ENCODE data around the gene EHF. TPM values are rescaled to one million over a fixed set of nuclear protein-coding genes. Genes with fewer than 3 reads are reported as not detected.

The EHF gene
- polyA plus RNA-seq, 1 of the 3 experiments (the other 2 are of a cell fraction), result not detected

DNA sequence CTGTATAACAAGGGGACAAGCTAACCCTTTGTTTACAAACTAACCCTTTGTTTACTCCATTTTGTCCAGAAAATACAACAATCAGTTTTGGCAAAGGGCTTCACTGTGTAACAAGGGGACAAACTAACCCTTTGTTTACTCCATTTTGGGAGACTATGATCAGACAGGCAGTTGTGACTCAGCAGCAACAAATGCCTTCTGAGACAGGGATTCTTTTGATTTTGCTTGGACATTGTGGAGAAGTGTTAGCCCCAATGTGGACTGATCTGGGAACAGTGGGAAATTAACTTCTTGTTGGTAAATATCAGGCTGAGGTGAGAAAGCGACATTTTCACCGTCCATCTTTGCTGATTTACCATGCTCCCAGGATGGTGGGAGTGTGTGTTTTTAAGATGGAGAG, 983 bp downstream of the EHF start:
- TF ChIP-seq NRF1 (IDR thresholded peaks at IDR 0.05; ENCODE audit: low read depth, low read length) (no peak), YY1 (IDR thresholded peaks at IDR 0.05; ENCODE audit: low read depth) (no peak)
- TF ChIP-seq, protein P1, sequence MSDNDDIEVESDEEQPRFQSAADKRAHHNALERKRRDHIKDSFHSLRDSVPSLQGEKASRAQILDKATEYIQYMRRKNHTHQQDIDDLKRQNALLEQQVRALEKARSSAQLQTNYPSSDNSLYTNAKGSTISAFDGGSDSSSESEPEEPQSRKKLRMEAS (IDR thresholded peaks at IDR 0.05; ENCODE audit: low read depth), result no peak
- Histone ChIP-seq H3F3A (replicated peaks; ENCODE audit: insufficient read depth) (no peaks in the 10 kb centered on the region), H3K36me3 (replicated peaks in 1 of 2; ENCODE audit: control insufficient read depth in 1 of 2, insufficient read depth in 2 of 2, low read length in 1 of 2) (no peaks in the 10 kb centered on the region), H3K27me3 (ENCODE audit: insufficient read depth) (peaks cover 5% of the 10 kb centered on the region; the same call in 1 of the 2 replicates), H2AFZ (ENCODE audit: low read depth) (no peak overlapping the region), H3K4me3 (ENCODE audit: low read depth in 2 of 2, low read length in 1 of 2) (no peak overlapping the region), H3K4me2 (no peak overlapping the region), H3K79me2 (ENCODE audit: insufficient read depth) (no peaks in the 10 kb centered on the region), H4K20me1 (ENCODE audit: insufficient read depth) (no peaks in the 10 kb centered on the region), H3K9me2 (no peaks in the 10 kb centered on the region), H3K4me1 (ENCODE audit: control insufficient read depth in 1 of 2, insufficient read depth in 2 of 2, low read depth in 1 of 2, low read length in 1 of 2) (peaks cover 0 to 7% of the 10 kb centered on the region in 2 experiments; a peak in 1 of 4 replicates), H3K9me3 (no peaks in the 10 kb centered on the region), H3K27ac (ENCODE audit: low read depth in 2 of 2, low read length in 1 of 2) (no peak overlapping the region), H3K9ac (no peak overlapping the region)
- CTCF ChIA-PET, result interaction anchor here (1.5 kb wide), 1 partner anchor 36 kb away, joined by 5 read pairs; no protein-coding TSS in a partner anchor
- no peak for DNase-seq
- WGBS (ENCODE audit: low lambda C conversion rate), result 80% methylated on average over 2 of the region's 2 CpGs
- POLR2A ChIA-PET, result no interaction called here

DNA sequence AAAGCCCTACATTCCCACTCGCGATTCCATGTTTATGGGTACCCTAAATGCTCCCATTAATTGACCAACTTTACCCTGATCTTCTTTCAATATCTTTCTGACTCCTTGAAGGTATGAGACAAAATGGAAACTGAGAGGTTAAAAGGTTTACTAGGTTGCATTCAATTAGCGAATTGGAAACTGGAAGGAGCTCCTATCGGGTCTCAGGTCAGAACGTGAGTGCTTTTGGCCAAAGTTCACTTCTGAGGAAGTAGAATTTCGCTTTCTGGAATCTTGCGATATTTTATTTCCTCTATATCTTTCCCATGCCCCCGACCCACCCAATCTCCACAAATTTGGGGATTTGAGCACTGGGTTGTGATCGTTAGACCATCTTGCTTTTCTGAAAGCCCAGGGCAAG, 2.6 kb downstream of the EHF start:
- Histone ChIP-seq H3K27me3 (ENCODE audit: insufficient read depth) (peaks cover 5% of the 10 kb centered on the region; the same call in 1 of the 2 replicates), H3F3A (replicated peaks; ENCODE audit: insufficient read depth) (no peaks in the 10 kb centered on the region), H3K9me3 (no peaks in the 10 kb centered on the region), H3K9ac (no peak overlapping the region), H3K4me2 (no peak overlapping the region), H3K4me3 (ENCODE audit: low read depth in 2 of 2, low read length in 1 of 2) (no peak overlapping the region), H3K4me1 (ENCODE audit: control insufficient read depth in 1 of 2, insufficient read depth in 2 of 2, low read depth in 1 of 2, low read length in 1 of 2) (peaks cover 0 to 7% of the 10 kb centered on the region in 2 experiments; a peak in 1 of 4 replicates), H2AFZ (ENCODE audit: low read depth) (no peak overlapping the region), H3K27ac (ENCODE audit: low read depth in 2 of 2, low read length in 1 of 2) (no peak overlapping the region), H3K9me2 (no peaks in the 10 kb centered on the region), H4K20me1 (ENCODE audit: insufficient read depth) (no peaks in the 10 kb centered on the region), H3K36me3 (replicated peaks in 1 of 2; ENCODE audit: control insufficient read depth in 1 of 2, insufficient read depth in 2 of 2, low read length in 1 of 2) (no peaks in the 10 kb centered on the region), H3K79me2 (ENCODE audit: insufficient read depth) (no peaks in the 10 kb centered on the region)
- CTCF ChIA-PET, result no interaction called here
- POLR2A ChIA-PET, result no interaction called here
- 73% methylated on average over 9 of the region's 9 CpGs for WGBS (ENCODE audit: low lambda C conversion rate)
- TF ChIP-seq RCOR1 (IDR thresholded peaks at IDR 0.05; ENCODE audit: low read length) (no peak), SIN3A (IDR thresholded peaks at IDR 0.05; ENCODE audit: borderline replicate concordance, low read depth, low read length) (no peak), SMC3 (IDR thresholded peaks at IDR 0.05; ENCODE audit: low read depth, low read length) (no peak), EZH2phosphoT487 (IDR thresholded peaks at IDR 0.05; ENCODE audit: borderline replicate concordance, low read depth) (no peak), ELF1 (IDR thresholded peaks at IDR 0.05) (no peak), TCF12 (IDR thresholded peaks at IDR 0.05) (no peak), JUND (IDR thresholded peaks at IDR 0.05) (no peak), YY1 (IDR thresholded peaks at IDR 0.05; ENCODE audit: low read depth) (no peak), NFIC (IDR thresholded peaks at IDR 0.05; ENCODE audit: borderline replicate concordance) (no peak), RFX5 (IDR thresholded peaks at IDR 0.05; ENCODE audit: low read length) (no peak), NRF1 (IDR thresholded peaks at IDR 0.05; ENCODE audit: low read depth, low read length) (no peak), FOSL2 (IDR thresholded peaks at IDR 0.05; ENCODE audit: borderline replicate concordance, low read depth) (no peak), TEAD4 (IDR thresholded peaks at IDR 0.05; ENCODE audit: borderline replicate concordance, insufficient read depth) (no peak), RAD21 (IDR thresholded peaks at IDR 0.05; ENCODE audit: low read length) (no peak), CHD2 (IDR thresholded peaks at IDR 0.05; ENCODE audit: low read length, partially characterized antibody) (no peak)
- TF ChIP-seq, protein P2, sequence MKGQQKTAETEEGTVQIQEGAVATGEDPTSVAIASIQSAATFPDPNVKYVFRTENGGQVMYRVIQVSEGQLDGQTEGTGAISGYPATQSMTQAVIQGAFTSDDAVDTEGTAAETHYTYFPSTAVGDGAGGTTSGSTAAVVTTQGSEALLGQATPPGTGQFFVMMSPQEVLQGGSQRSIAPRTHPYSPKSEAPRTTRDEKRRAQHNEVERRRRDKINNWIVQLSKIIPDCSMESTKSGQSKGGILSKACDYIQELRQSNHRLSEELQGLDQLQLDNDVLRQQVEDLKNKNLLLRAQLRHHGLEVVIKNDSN (IDR thresholded peaks at IDR 0.05; ENCODE audit: borderline replicate concordance, low read depth), result no peak
- TF ChIP-seq, protein P3, sequence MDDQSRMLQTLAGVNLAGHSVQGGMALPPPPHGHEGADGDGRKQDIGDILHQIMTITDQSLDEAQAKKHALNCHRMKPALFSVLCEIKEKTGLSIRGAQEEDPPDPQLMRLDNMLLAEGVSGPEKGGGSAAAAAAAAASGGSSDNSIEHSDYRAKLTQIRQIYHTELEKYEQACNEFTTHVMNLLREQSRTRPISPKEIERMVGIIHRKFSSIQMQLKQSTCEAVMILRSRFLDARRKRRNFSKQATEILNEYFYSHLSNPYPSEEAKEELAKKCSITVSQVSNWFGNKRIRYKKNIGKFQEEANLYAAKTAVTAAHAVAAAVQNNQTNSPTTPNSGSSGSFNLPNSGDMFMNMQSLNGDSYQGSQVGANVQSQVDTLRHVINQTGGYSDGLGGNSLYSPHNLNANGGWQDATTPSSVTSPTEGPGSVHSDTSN (IDR thresholded peaks at IDR 0.05), result no peak
- TF ChIP-seq, protein P4, sequence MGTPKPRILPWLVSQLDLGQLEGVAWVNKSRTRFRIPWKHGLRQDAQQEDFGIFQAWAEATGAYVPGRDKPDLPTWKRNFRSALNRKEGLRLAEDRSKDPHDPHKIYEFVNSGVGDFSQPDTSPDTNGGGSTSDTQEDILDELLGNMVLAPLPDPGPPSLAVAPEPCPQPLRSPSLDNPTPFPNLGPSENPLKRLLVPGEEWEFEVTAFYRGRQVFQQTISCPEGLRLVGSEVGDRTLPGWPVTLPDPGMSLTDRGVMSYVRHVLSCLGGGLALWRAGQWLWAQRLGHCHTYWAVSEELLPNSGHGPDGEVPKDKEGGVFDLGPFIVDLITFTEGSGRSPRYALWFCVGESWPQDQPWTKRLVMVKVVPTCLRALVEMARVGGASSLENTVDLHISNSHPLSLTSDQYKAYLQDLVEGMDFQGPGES (IDR thresholded peaks at IDR 0.05; ENCODE audit: low read depth, low read length), result no peak
- TF ChIP-seq, protein P5, sequence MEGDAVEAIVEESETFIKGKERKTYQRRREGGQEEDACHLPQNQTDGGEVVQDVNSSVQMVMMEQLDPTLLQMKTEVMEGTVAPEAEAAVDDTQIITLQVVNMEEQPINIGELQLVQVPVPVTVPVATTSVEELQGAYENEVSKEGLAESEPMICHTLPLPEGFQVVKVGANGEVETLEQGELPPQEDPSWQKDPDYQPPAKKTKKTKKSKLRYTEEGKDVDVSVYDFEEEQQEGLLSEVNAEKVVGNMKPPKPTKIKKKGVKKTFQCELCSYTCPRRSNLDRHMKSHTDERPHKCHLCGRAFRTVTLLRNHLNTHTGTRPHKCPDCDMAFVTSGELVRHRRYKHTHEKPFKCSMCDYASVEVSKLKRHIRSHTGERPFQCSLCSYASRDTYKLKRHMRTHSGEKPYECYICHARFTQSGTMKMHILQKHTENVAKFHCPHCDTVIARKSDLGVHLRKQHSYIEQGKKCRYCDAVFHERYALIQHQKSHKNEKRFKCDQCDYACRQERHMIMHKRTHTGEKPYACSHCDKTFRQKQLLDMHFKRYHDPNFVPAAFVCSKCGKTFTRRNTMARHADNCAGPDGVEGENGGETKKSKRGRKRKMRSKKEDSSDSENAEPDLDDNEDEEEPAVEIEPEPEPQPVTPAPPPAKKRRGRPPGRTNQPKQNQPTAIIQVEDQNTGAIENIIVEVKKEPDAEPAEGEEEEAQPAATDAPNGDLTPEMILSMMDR (IDR thresholded peaks at IDR 0.05), result no peak
- DNase-seq, result no peak

Measured in SK-N-SH (cell line).